ENCODE data around the gene GTF2B.
"Not testable (repeated sequence)": the region's sequence is repeated elsewhere in the genome, so short reads cannot be mapped to it uniquely, and the experiment has no call there.

The GTF2B gene

DNA sequence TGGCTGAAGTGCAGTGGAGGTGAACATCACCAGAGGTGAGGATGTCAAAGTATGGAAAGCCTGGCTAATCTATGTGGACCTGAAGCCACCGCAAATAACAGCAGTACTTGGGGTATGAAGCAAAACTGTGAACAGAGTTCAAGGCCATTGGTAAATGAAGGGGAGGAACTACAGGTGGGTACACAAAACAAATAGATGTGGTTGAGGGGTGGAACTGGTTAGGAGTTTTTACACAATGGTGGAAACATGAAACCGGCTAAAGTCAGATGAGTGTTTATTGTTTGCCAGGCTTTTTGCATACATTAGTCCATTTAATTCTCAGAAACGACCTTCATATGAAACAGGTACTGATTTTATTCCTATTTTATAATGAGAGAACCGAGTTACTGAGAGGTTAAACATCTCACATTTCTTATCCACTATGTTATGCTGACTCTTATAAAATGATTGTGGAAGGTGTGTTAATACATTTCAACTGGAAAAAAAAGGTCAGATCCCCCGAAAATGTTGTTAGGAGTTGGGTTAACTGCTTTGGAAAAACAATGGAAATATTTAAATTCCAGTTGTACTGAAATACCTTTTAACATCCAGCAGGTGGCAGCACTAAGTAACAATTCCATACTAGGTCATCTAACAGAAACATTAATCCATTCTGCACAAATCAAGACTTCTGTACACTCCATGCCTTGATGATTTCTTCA lies 44.3 kb upstream of the GTF2B start:
- peaks cover 11% of the 10 kb centered on the region; the same call in 1 of the 2 replicates for H3F3A ChIP-seq (ENCODE audit: control insufficient read depth, insufficient read depth)
- H3K4me2 ChIP-seq (ENCODE audit: low read length) = no peak overlapping the region
- H3K36me3 ChIP-seq (ENCODE audit: control insufficient read depth, low read length) = peaks cover 27% of the 10 kb centered on the region

DNA sequence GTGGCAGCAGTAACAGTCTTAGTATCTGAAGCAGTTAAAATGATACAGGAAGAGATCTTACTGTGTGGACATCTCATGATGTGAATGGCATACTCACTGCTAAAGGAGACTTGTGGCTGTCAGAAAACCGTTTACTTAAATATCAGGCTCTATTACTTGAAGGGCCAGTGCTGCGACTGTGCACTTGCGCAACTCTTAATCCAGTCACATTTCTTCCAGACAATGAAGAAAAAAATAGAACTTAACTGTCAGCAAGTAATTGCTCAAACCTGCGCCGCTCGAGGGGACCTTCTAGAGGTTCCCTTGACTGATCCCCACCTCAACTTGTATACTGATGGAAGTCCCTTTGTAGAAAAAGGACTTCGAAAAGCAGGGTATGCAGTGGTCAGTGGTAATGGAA lies 38.8 kb upstream of the GTF2B start:
- H3K4me3 ChIP-seq (ENCODE audit: low read length); H3K4me1 ChIP-seq (ENCODE audit: control insufficient read depth, low read length): not testable (repeated sequence)
- peaks cover 10% of the 10 kb centered on the region for H3K36me3 ChIP-seq (ENCODE audit: control insufficient read depth, low read length)

More for the DNA sequence above, 44.3 kb upstream of the GTF2B start:
- Histone ChIP-seq H3K9me2 (replicated peaks; ENCODE audit: control insufficient read depth, low read length) (no peaks in the 10 kb centered on the region), H3K4me1 (ENCODE audit: control insufficient read depth, low read length) (no peaks in the 10 kb centered on the region), H3K27ac (ENCODE audit: low read depth, low read length) (no peak overlapping the region), H3K79me2 (ENCODE audit: control insufficient read depth, low read length) (no peaks in the 10 kb centered on the region), H3K27me3 (ENCODE audit: control insufficient read depth, low read length) (no peaks in the 10 kb centered on the region), H3K9me3 (ENCODE audit: control insufficient read depth, insufficient read depth, low read length) (no peaks in the 10 kb centered on the region), H3K4me3 (ENCODE audit: low read length) (no peak overlapping the region), H4K20me1 (ENCODE audit: control insufficient read depth, insufficient read depth, low read depth, low read length) (no peaks in the 10 kb centered on the region)
- no peak for TF ChIP-seq EZH2phosphoT487 (IDR thresholded peaks at IDR 0.05; ENCODE audit: borderline replicate concordance, low read length)
- TF ChIP-seq, protein P1, sequence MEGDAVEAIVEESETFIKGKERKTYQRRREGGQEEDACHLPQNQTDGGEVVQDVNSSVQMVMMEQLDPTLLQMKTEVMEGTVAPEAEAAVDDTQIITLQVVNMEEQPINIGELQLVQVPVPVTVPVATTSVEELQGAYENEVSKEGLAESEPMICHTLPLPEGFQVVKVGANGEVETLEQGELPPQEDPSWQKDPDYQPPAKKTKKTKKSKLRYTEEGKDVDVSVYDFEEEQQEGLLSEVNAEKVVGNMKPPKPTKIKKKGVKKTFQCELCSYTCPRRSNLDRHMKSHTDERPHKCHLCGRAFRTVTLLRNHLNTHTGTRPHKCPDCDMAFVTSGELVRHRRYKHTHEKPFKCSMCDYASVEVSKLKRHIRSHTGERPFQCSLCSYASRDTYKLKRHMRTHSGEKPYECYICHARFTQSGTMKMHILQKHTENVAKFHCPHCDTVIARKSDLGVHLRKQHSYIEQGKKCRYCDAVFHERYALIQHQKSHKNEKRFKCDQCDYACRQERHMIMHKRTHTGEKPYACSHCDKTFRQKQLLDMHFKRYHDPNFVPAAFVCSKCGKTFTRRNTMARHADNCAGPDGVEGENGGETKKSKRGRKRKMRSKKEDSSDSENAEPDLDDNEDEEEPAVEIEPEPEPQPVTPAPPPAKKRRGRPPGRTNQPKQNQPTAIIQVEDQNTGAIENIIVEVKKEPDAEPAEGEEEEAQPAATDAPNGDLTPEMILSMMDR (IDR thresholded peaks at IDR 0.05; ENCODE audit: low read depth, low read length, poor library complexity, severe bottlenecking) = peak; percentile 75

DNA sequence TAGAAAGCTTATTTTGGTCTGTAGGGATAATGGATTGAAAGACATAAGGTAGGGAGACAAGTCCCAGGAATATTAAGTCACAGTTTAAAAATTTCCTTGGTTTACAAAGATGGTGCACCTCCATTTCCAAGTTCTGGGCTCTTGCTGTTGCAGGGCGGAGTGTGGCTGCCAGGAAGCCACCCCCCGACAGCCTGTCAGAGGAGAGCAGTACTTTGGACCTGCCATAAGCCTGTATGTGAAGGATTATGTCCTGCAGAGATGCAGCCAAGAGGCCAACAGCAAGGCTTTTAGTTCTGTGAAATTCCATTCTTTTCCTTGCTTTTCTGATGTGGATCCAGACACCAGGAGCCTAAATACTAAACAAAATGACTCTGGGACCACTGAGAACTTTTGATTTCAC lies 31.9 kb upstream of the GTF2B start:
- no peaks in the 10 kb centered on the region for H3K9me2 ChIP-seq (replicated peaks; ENCODE audit: control insufficient read depth, low read length)
- H3K27ac ChIP-seq (ENCODE audit: low read depth, low read length) = no peak overlapping the region
- no peak overlapping the region for H3K4me2 ChIP-seq (ENCODE audit: low read length)
- no peaks in the 10 kb centered on the region for H4K20me1 ChIP-seq (ENCODE audit: control insufficient read depth, insufficient read depth, low read depth, low read length)
- peaks cover 13% of the 10 kb centered on the region for H3K36me3 ChIP-seq (ENCODE audit: control insufficient read depth, low read length)
- no peaks in the 10 kb centered on the region for H3K79me2 ChIP-seq (ENCODE audit: control insufficient read depth, low read length)
- TF ChIP-seq, protein P1 (IDR thresholded peaks at IDR 0.05; ENCODE audit: low read depth, low read length, poor library complexity, severe bottlenecking) = no peak
- no peak overlapping the region for H3K4me3 ChIP-seq (ENCODE audit: low read length)
- H3K27me3 ChIP-seq (ENCODE audit: control insufficient read depth, low read length) = no peaks in the 10 kb centered on the region
- no peaks in the 10 kb centered on the region for H3K4me1 ChIP-seq (ENCODE audit: control insufficient read depth, low read length)
- no peaks in the 10 kb centered on the region for H3F3A ChIP-seq (ENCODE audit: control insufficient read depth, insufficient read depth)
- H3K9me3 ChIP-seq (ENCODE audit: control insufficient read depth, insufficient read depth, low read length) = peaks cover 10% of the 10 kb centered on the region; the same call in 1 of the 2 replicates

More for the DNA sequence above, 38.8 kb upstream of the GTF2B start:
- not testable (repeated sequence) for H3K9me2 ChIP-seq (replicated peaks; ENCODE audit: control insufficient read depth, low read length); H3K27me3 ChIP-seq (ENCODE audit: control insufficient read depth, low read length); H3K27ac ChIP-seq (ENCODE audit: low read depth, low read length); H3F3A ChIP-seq (ENCODE audit: control insufficient read depth, insufficient read depth); H3K4me2 ChIP-seq (ENCODE audit: low read length); H3K79me2 ChIP-seq (ENCODE audit: control insufficient read depth, low read length); H3K9me3 ChIP-seq (ENCODE audit: control insufficient read depth, insufficient read depth, low read length); H4K20me1 ChIP-seq (ENCODE audit: control insufficient read depth, insufficient read depth, low read depth, low read length)

DNA sequence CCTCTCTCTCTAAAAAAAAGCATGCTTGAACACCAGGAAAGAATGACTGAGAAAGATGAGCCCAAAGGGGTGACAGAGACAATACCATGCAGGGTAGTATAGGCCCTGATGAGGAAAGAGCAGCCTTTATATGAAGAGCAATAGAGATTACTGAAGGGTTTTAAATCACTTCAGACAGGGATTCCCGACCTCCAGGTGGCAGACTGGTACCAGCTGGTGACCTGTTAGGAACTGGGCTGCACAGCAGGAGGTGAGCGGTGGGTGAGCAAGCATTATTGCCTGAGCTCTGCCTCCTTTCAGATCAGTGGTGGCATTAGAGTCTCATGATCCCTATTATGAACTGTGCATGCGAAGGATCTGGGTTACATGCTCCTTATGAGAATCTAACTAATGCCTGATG lies 30.8 kb upstream of the GTF2B start:
- TF ChIP-seq, protein P1 (IDR thresholded peaks at IDR 0.05; ENCODE audit: low read depth, low read length, poor library complexity, severe bottlenecking) = no peak
- TF ChIP-seq EZH2phosphoT487 (IDR thresholded peaks at IDR 0.05; ENCODE audit: borderline replicate concordance, low read length) = no peak
- no peak overlapping the region for H3K4me2 ChIP-seq (ENCODE audit: low read length)
- no peak overlapping the region for H3K27ac ChIP-seq (ENCODE audit: low read depth, low read length)
- H3K4me1 ChIP-seq (ENCODE audit: control insufficient read depth, low read length) = no peaks in the 10 kb centered on the region
- peaks cover 13% of the 10 kb centered on the region for H3K36me3 ChIP-seq (ENCODE audit: control insufficient read depth, low read length)
- no peaks in the 10 kb centered on the region for H3K27me3 ChIP-seq (ENCODE audit: control insufficient read depth, low read length)
- H3K9me3 ChIP-seq (ENCODE audit: control insufficient read depth, insufficient read depth, low read length) = peaks cover 14% of the 10 kb centered on the region; the same call in 1 of the 2 replicates
- H3K9me2 ChIP-seq (replicated peaks; ENCODE audit: control insufficient read depth, low read length) = no peaks in the 10 kb centered on the region
- no peaks in the 10 kb centered on the region for H3K79me2 ChIP-seq (ENCODE audit: control insufficient read depth, low read length)
- no peaks in the 10 kb centered on the region for H3F3A ChIP-seq (ENCODE audit: control insufficient read depth, insufficient read depth)
- H3K4me3 ChIP-seq (ENCODE audit: low read length) = no peak overlapping the region
- H4K20me1 ChIP-seq (ENCODE audit: control insufficient read depth, insufficient read depth, low read depth, low read length) = no peaks in the 10 kb centered on the region
